ENCODE data around the gene CTAGE6.
"Not testable (repeated sequence)": the region's sequence is repeated elsewhere in the genome, so short reads cannot be mapped to it uniquely, and the experiment has no call there.

DNA sequence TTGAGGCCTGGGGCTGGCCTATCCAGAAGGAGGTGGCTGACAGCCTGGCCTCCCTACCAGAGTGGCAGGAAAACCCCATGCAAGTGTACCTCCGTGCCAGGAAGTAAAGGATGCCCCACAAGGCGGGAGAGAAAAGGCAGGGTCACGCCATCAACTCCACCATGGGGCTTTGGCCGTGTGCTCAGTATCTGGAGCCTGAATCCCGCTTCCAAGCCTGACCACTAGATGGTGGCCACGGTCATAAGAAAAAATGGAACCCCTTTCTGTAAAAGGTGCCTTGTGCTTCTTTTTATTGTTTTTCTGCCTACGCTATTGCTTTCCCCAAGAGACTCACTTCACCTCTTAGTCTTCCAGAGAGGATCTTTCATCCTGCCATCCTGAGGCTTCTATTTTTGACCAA is 29.9 kb downstream of the CTAGE6 start:
- TF ChIP-seq EP300, CTCF, POLR2A (IDR thresholded peaks at IDR 0.05): not testable (repeated sequence)

Measured in gastroesophageal sphincter (tissue), 3 donors.